Measurements from ENCODE around the gene DNAJC6. TPM values are rescaled to one million over a fixed set of nuclear protein-coding genes. Genes with fewer than 3 reads are reported as not detected.

Gene DNAJC6
- total RNA-seq, 1 experiment from 2014 or later, result 15.6 TPM

GRCh38 chr1:65432918-65433317 lies 123.6 kb downstream of the DNAJC6 start:
- intact Hi-C loops (cut with micrococcal nuclease; ENCODE audit: unreplicated experiment), result no loop called here
- CTCF ChIA-PET, result no interaction called here
- BruUV-seq (replicated peaks), result no TSS peak

GRCh38 chr1:65434255-65434654 lies 124.9 kb downstream of the DNAJC6 start:
- Histone ChIP-seq H3K4me1 (replicated peaks; ENCODE audit: insufficient read depth) (peaks cover 15% of the 10 kb centered on the region), H3K27me3 (ENCODE audit: insufficient read depth, low read depth) (no peaks in the 10 kb centered on the region), H3F3A (ENCODE audit: insufficient read depth, low read depth) (peaks cover 14% of the 10 kb centered on the region; the same call in 1 of the 2 replicates), H4K20me1 (ENCODE audit: insufficient read depth) (no peaks in the 10 kb centered on the region), H3K79me2 (ENCODE audit: low read depth) (no peaks in the 10 kb centered on the region), H3K36me3 (ENCODE audit: low read depth) (peaks cover 20% of the 10 kb centered on the region), H3K9me2 (ENCODE audit: insufficient read depth) (no peaks in the 10 kb centered on the region), H3K4me2 (no peak overlapping the region), H3K9me3 (ENCODE audit: insufficient read depth, low read depth) (no peaks in the 10 kb centered on the region), H3K4me3 (no peak overlapping the region), H2AFZ (no peak overlapping the region), H3K27ac (no peak overlapping the region)
- DNase-seq, result no peak
- ChIA-PET CTCF (interaction anchor here (0.6 kb wide), 1 partner anchor 24 kb away, joined by 3 read pairs; no protein-coding TSS in a partner anchor), POLR2A (ENCODE audit: unreplicated experiment) (interaction anchor here (0.6 to 0.7 kb wide), 3 partner anchors 10 to 844 kb away, joined by 6 to 7 read pairs (median 7); no protein-coding TSS in a partner anchor)
- peak; percentile 23; the same call in 1 of the 2 replicates for TF ChIP-seq CTCF (conservative IDR thresholded peaks at IDR 0.05)
- no peak for TF ChIP-seq EZH2 (IDR thresholded peaks at IDR 0.05; ENCODE audit: low read depth)
- BruUV-seq (replicated peaks), result no TSS peak
- intact Hi-C loops (cut with micrococcal nuclease; ENCODE audit: unreplicated experiment), result loop anchor here (1.0 to 2.0 kb wide), 2 partner anchors 9 to 13 kb away; partner anchors contain the start of genes LEPR and LEPROT

More at GRCh38 chr1:65432918-65433317, 123.6 kb downstream of the DNAJC6 start:
- no peaks in the 10 kb centered on the region for H3K27me3 ChIP-seq (ENCODE audit: insufficient read depth, low read depth)
- H4K20me1 ChIP-seq (ENCODE audit: insufficient read depth), result no peaks in the 10 kb centered on the region
- TF ChIP-seq CTCF (conservative IDR thresholded peaks at IDR 0.05) (no peak), EZH2 (IDR thresholded peaks at IDR 0.05; ENCODE audit: low read depth) (no peak)
- peaks cover 20% of the 10 kb centered on the region for H3K36me3 ChIP-seq (ENCODE audit: low read depth)
- peaks cover 18% of the 10 kb centered on the region; the same call in 1 of the 2 replicates for H3F3A ChIP-seq (ENCODE audit: insufficient read depth, low read depth)
- H3K4me2 ChIP-seq, result no peak overlapping the region
- H3K27ac ChIP-seq, result no peak overlapping the region
- H3K79me2 ChIP-seq (ENCODE audit: low read depth), result no peaks in the 10 kb centered on the region
- no peak for DNase-seq
- POLR2A ChIA-PET (ENCODE audit: unreplicated experiment), result no interaction called here
- no peaks in the 10 kb centered on the region for H3K9me3 ChIP-seq (ENCODE audit: insufficient read depth, low read depth)
- H3K4me3 ChIP-seq, result no peak overlapping the region
- H3K4me1 ChIP-seq (replicated peaks; ENCODE audit: insufficient read depth), result peaks cover 18% of the 10 kb centered on the region
- H3K9me2 ChIP-seq (ENCODE audit: insufficient read depth), result no peaks in the 10 kb centered on the region
- no peak overlapping the region for H2AFZ ChIP-seq

- Histone ChIP-seq H3K9me3 (ENCODE audit: insufficient read depth, low read depth) (no peaks in the 10 kb centered on the region), H3K79me2 (ENCODE audit: low read depth) (no peaks in the 10 kb centered on the region), H3K4me2 (no peak overlapping the region), H3K4me1 (replicated peaks; ENCODE audit: insufficient read depth) (peaks cover 10% of the 10 kb centered on the region), H3K9me2 (ENCODE audit: insufficient read depth) (no peaks in the 10 kb centered on the region), H4K20me1 (ENCODE audit: insufficient read depth) (no peaks in the 10 kb centered on the region), H3K36me3 (ENCODE audit: low read depth) (peaks cover 20% of the 10 kb centered on the region), H3K27me3 (ENCODE audit: insufficient read depth, low read depth) (no peaks in the 10 kb centered on the region), H3K27ac (no peak overlapping the region), H2AFZ (no peak overlapping the region), H3F3A (ENCODE audit: insufficient read depth, low read depth) (peaks cover 9% of the 10 kb centered on the region; the same call in 1 of the 2 replicates), H3K4me3 (no peak overlapping the region)
- DNase-seq, result peak; percentile 42 to 79
- ChIA-PET CTCF (interaction anchor here (1.3 to 1.7 kb wide), 2 partner anchors 11 to 24 kb away, joined by 5 to 8 read pairs; no protein-coding TSS in a partner anchor), POLR2A (ENCODE audit: unreplicated experiment) (interaction anchor here (0.6 to 0.9 kb wide), 8 partner anchors 12 to 844 kb away, joined by 3 to 12 read pairs (median 6); no protein-coding TSS in a partner anchor)
- TF ChIP-seq CTCF (conservative IDR thresholded peaks at IDR 0.05) (no peak), EZH2 (IDR thresholded peaks at IDR 0.05; ENCODE audit: low read depth) (no peak)
- intact Hi-C loops (cut with micrococcal nuclease; ENCODE audit: unreplicated experiment), result loop anchor here (1.0 to 2.0 kb wide), 2 partner anchors 9 to 14 kb away; partner anchors contain the start of genes LEPR and LEPROT
- no TSS peak for BruUV-seq (replicated peaks)
Measured at GRCh38 chr1:65434760-65435159, 125.4 kb downstream of the DNAJC6 start.
